ENCODE measurements around the gene EGLN2. TPM values are rescaled to one million over a fixed set of nuclear protein-coding genes. Genes with fewer than 3 reads are reported as not detected.
A peak's percentile ranks its signal among the peaks of the same experiment; 100 is the strongest.
"Not testable (repeated sequence)": the region's sequence is repeated elsewhere in the genome, so short reads cannot be mapped to it uniquely, and the experiment has no call there.

Gene EGLN2
- total RNA-seq, 2 experiments from 2014 or later: 89.1 to 90.3 TPM

GRCh38 chr19:40759352-40759751 is 39.6 kb upstream of the EGLN2 start:
- no peaks in the 10 kb centered on the region for H3K9me3 Mint-ChIP-seq
- ChIA-PET POLR2A (interaction anchor here (0.8 kb wide), 1 partner anchor 14 kb away, joined by 3 read pairs; no protein-coding TSS in a partner anchor), CTCF (interaction anchor here (0.8 kb wide), 1 partner anchor 43 kb away, joined by 3 read pairs; the partner anchor contains the start of genes COQ8B and ITPKC)
- intact Hi-C loops (cut with micrococcal nuclease): loop anchor here (10.0 kb wide), 2 partner anchors 295 to 785 kb away; partner anchors contain the start of genes BLVRB and SPTBN4
- peaks cover 80% of the 10 kb centered on the region for H3K36me3 Mint-ChIP-seq
- no peak overlapping the region for H3K27ac Mint-ChIP-seq
- peaks cover 68% of the 10 kb centered on the region for H3K4me1 Mint-ChIP-seq (ENCODE audit: low read depth)
- H3K27me3 Mint-ChIP-seq: no peaks in the 10 kb centered on the region
- no peak for DNase-seq
- H3K4me3 Mint-ChIP-seq: no peak overlapping the region

DNA sequence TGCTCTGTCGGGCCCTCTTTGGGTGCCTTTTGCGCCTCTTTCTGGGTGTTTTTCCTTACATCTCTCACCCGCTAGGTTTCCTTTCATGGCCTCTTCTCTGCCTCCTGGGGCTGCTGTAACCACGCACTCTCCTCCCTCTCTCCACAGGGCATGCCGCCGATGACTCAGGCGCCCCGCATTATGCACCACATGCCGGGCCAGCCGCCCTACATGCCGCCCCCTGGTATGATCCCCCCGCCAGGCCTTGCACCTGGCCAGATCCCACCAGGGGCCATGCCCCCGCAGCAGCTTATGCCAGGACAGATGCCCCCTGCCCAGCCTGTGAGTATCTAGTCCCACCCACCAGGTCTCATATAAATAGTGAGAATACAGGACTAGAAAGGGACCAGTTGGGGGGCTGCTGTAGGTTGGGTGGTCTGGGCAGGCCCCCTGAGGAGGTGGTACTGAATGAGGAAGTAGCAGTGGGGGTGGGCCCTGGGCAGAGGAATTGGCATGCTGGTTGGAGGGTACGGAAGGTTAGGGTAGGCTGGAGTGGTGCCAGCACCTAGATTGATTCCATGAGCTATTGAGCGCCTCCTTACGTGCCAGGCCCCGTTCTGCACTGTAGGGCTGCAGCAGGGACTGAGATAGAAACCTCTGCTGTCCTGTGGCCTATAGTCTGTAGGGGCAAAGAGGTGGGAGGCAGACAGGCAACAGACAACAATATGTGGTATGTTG is 36.1 kb upstream of the EGLN2 start:
- intact Hi-C loops (cut with micrococcal nuclease): no loop called here
- Mint-ChIP-seq H3K4me3 (no peak overlapping the region), H3K9me3 (no peaks in the 10 kb centered on the region), H3K27me3 (no peaks in the 10 kb centered on the region), H3K36me3 (peaks cover 73% of the 10 kb centered on the region), H3K27ac (no peak overlapping the region), H3K4me1 (ENCODE audit: low read depth) (peaks cover 54% of the 10 kb centered on the region)
- ChIA-PET POLR2A (no interaction called here), CTCF (no interaction called here)
- DNase-seq: no peak

GRCh38 chr19:40763526-40763925 is 35.5 kb upstream of the EGLN2 start:
- Mint-ChIP-seq H3K4me1 (ENCODE audit: low read depth) (peaks cover 50% of the 10 kb centered on the region), H3K36me3 (peaks cover 68% of the 10 kb centered on the region), H3K9me3 (no peaks in the 10 kb centered on the region), H3K4me3 (no peak overlapping the region), H3K27me3 (no peaks in the 10 kb centered on the region), H3K27ac (no peak overlapping the region)
- DNase-seq: no peak
- ChIA-PET CTCF (no interaction called here), POLR2A (interaction anchor here (0.6 kb wide), 1 partner anchor 11 kb away, joined by 3 read pairs; no protein-coding TSS in a partner anchor)
- intact Hi-C loops (cut with micrococcal nuclease): no loop called here

- intact Hi-C loops (cut with micrococcal nuclease): no loop called here
- DNase-seq: no peak
- Mint-ChIP-seq H3K4me3 (no peak overlapping the region), H3K9me3 (no peaks in the 10 kb centered on the region), H3K4me1 (ENCODE audit: low read depth) (peaks cover 52% of the 10 kb centered on the region), H3K27me3 (no peaks in the 10 kb centered on the region), H3K36me3 (peaks cover 71% of the 10 kb centered on the region), H3K27ac (peak overlapping the region; percentile 21)
- ChIA-PET CTCF (no interaction called here), POLR2A (interaction anchor here (0.6 kb wide), 1 partner anchor 12 kb away, joined by 3 read pairs; no protein-coding TSS in a partner anchor)
Observed at GRCh38 chr19:40763963-40764362, 35.0 kb upstream of the EGLN2 start.

GRCh38 chr19:40766385-40766784 is 32.6 kb upstream of the EGLN2 start:
- H3K9me3 Mint-ChIP-seq; H3K4me3 Mint-ChIP-seq; DNase-seq; H3K27ac Mint-ChIP-seq; H3K27me3 Mint-ChIP-seq; intact Hi-C loops (cut with micrococcal nuclease): not testable (repeated sequence)
- H3K36me3 Mint-ChIP-seq: peaks cover 68% of the 10 kb centered on the region
- CTCF ChIA-PET: interaction anchor here (1.1 to 1.9 kb wide), 2 partner anchors 39 to 40 kb away, joined by 3 to 6 read pairs; no protein-coding TSS in a partner anchor
- POLR2A ChIA-PET: interaction anchor here (0.7 to 0.8 kb wide), 2 partner anchors 10 to 12 kb away, joined by 4 to 5 read pairs; no protein-coding TSS in a partner anchor
- H3K4me1 Mint-ChIP-seq (ENCODE audit: low read depth): peaks cover 50% of the 10 kb centered on the region

DNA sequence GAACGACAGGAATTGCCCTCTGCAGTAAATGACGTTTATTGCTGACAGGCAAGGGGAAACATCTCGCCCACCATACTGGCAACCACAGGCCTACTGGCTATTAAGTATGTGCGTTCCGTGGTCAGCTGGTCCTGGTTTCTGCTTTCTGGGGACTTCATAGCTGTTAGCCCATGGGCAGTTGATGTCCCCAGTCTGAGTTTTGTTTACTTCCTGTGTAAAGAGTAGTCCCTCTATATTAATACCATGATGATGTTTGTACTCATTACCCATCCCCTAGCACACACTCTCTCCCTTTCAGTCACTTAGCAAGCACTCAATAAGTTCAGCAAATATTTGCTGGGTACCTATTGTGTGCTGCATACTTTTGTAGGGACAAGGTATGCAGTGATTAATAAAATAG is 30.1 kb upstream of the EGLN2 start:
- H3K4me3 Mint-ChIP-seq: no peak overlapping the region
- no peaks in the 10 kb centered on the region for H3K27me3 Mint-ChIP-seq
- CTCF ChIA-PET: no interaction called here
- POLR2A ChIA-PET: no interaction called here
- intact Hi-C loops (cut with micrococcal nuclease): no loop called here
- no peak for DNase-seq
- H3K27ac Mint-ChIP-seq: no peak overlapping the region
- peaks cover 29% of the 10 kb centered on the region for H3K4me1 Mint-ChIP-seq (ENCODE audit: low read depth)
- peaks cover 45% of the 10 kb centered on the region for H3K36me3 Mint-ChIP-seq
- peaks cover 4% of the 10 kb centered on the region for H3K9me3 Mint-ChIP-seq

- ChIA-PET POLR2A (interaction anchor here (1.5 kb wide), 1 partner anchor 21 kb away, joined by 7 read pairs; the partner anchor contains the start of gene ACTMAP), CTCF (interaction anchor here (1.1 kb wide), 1 partner anchor 36 kb away, joined by 4 read pairs; no protein-coding TSS in a partner anchor)
- H3K27ac Mint-ChIP-seq; H3K27me3 Mint-ChIP-seq; H3K4me3 Mint-ChIP-seq; DNase-seq; H3K9me3 Mint-ChIP-seq; intact Hi-C loops (cut with micrococcal nuclease): not testable (repeated sequence)
- peaks cover 15% of the 10 kb centered on the region for H3K4me1 Mint-ChIP-seq (ENCODE audit: low read depth)
- peaks cover 24% of the 10 kb centered on the region for H3K36me3 Mint-ChIP-seq
Observed at GRCh38 chr19:40771101-40771862, 27.7 kb upstream of the EGLN2 start.

DNA sequence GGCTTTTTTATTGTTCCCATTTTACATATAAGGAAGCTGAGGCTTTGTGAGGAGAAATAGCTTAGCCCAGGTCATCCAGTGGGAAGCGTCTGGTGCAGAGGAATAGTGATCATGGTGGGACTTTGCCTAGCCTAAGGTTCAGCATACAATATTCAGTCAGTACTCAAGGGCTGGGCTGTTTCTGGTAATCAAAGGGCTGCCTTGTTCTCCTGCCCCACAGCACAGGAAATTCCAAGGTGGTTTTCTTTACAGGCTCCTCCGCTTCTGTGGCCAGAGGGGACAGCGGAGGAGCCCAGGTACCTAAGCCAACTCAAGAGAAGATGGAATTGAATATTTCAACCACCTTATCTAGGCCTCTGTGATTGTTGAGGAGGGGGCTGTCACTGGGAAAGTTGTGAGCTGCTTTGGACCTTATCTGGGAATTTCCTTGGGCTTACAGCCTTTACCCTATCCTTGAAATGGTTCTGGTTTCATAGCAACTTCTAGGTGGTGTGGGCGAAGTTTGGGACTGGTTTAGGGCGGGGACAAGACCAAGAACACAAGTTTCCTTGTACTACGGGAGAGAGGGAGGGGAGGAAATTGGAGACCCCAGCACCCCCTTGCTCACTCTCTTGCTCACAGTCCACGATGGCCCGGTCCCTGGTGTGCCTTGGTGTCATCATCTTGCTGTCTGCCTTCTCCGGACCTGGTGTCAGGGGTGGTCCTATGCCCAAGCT is 23.9 kb upstream of the EGLN2 start, which contains the start of gene MIA:
Gene MIA, plus strand, starts transcription at position 606 of the 716 bp plus-strand sequence. Its CDS starts 22 bp downstream, at position 628.
- Mint-ChIP-seq H3K36me3 (peaks cover 9% of the 10 kb centered on the region), H3K27me3 (no peaks in the 10 kb centered on the region), H3K27ac (peak within 1 kb of the TSS; percentile 38), H3K9me3 (peaks cover 4% of the 10 kb centered on the region), H3K4me3 (no peak within 1 kb of the TSS), H3K4me1 (ENCODE audit: low read depth) (peaks cover 35% of the 10 kb centered on the region)
- intact Hi-C loops (cut with micrococcal nuclease): no loop called here
- CTCF ChIA-PET: no interaction called here
- DNase-seq: no peak
- POLR2A ChIA-PET: no interaction called here

DNA sequence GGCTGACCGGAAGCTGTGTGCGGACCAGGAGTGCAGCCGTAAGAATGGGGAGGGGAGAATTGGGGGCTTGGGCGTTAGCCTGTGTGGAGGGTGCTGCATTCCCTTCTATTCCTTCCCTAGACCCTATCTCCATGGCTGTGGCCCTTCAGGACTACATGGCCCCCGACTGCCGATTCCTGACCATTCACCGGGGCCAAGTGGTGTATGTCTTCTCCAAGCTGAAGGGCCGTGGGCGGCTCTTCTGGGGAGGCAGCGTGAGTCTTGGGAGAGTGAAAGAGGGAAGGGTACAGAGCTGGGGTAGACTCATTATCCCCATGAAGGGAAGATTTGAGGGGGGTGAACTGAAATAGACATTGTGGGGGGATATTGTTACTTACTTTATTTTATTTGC is 23.4 kb upstream of the EGLN2 start:
- Mint-ChIP-seq H3K36me3 (peaks cover 5% of the 10 kb centered on the region), H3K27me3 (no peaks in the 10 kb centered on the region), H3K27ac (peak overlapping the region; percentile 38), H3K9me3 (peaks cover 4% of the 10 kb centered on the region), H3K4me1 (ENCODE audit: low read depth) (peaks cover 38% of the 10 kb centered on the region), H3K4me3 (no peak overlapping the region)
- DNase-seq: no peak
- POLR2A ChIA-PET: interaction anchor here (1.0 to 3.9 kb wide), 2 partner anchors 9 to 20 kb away, joined by 4 to 31 read pairs; no protein-coding TSS in a partner anchor
- CTCF ChIA-PET: no interaction called here
- intact Hi-C loops (cut with micrococcal nuclease): no loop called here

DNA sequence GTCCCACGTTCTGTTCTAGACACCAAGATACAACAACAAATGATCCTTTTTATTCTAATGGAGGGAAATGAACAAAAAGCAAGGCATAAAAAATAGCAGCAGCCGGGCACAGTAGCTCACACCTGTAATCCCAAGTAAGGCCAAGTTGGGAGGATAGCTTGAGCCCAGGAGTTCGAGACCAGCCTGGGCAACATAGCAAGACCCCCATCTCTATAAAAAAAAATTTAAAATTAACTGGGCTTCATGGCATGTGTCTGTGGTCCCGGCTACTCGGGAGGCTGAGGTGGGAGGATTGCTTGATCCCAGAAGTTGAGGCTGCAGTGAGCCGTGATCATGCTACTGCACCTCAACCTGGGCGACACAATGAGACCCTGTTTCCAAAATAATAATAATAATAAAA is 22.6 kb upstream of the EGLN2 start:
- H3K9me3 Mint-ChIP-seq: no peaks in the 10 kb centered on the region
- H3K4me3 Mint-ChIP-seq: no peak overlapping the region
- ChIA-PET POLR2A (interaction anchor here (1.0 to 3.9 kb wide), 5 partner anchors 10 to 85 kb away, joined by 4 to 54 read pairs (median 23); partner anchors contain the start of genes ACTMAP, EGLN2 and SNRPA), CTCF (interaction anchor here (1.3 to 3.0 kb wide), 4 partner anchors 10 to 113 kb away, joined by 3 to 37 read pairs (median 9); no protein-coding TSS in a partner anchor)
- intact Hi-C loops (cut with micrococcal nuclease): no loop called here
- peaks cover 37% of the 10 kb centered on the region for H3K4me1 Mint-ChIP-seq (ENCODE audit: low read depth)
- DNase-seq: no peak
- no peaks in the 10 kb centered on the region for H3K27me3 Mint-ChIP-seq
- no peak overlapping the region for H3K27ac Mint-ChIP-seq
- H3K36me3 Mint-ChIP-seq: peaks cover 2% of the 10 kb centered on the region

DNA sequence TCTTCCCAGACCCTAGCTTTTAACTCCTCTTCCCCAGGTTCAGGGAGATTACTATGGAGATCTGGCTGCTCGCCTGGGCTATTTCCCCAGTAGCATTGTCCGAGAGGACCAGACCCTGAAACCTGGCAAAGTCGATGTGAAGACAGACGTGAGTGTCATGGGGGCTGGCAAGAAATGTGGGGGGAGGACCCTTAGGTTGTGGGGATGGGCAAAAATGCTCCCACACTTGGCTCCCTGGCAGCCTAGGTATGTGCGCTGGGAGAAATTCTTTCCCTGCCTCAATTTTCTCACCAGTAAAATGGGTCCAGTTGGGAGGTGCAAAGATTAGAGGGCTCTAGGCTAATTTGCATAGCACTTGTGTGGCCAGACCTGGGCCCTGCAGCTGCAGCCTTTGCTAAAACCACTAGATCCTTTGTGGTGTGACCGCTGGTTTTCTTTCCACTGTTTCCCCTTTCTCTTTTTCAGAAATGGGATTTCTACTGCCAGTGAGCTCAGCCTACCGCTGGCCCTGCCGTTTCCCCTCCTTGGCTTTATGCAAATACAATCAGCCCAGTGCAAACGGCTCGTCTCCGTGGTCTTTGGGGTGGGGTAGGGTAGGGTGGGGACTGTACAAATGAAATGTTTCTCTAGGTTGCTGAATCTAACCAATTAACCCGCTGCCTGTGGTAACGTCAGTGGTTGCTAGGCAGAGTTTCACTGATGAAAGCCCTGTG is 21.9 kb upstream of the EGLN2 start:
- Mint-ChIP-seq H3K27me3 (no peaks in the 10 kb centered on the region), H3K4me3 (peak overlapping the region; percentile 91), H3K4me1 (ENCODE audit: low read depth) (peaks cover 37% of the 10 kb centered on the region), H3K27ac (peak overlapping the region; percentile 92), H3K36me3 (peaks cover 6% of the 10 kb centered on the region), H3K9me3 (no peaks in the 10 kb centered on the region)
- ChIA-PET CTCF (interaction anchor here (0.9 to 3.0 kb wide), 12 partner anchors 9 to 532 kb away, joined by 3 to 38 read pairs (median 8); partner anchors contain the start of genes ACTMAP and EGLN2), POLR2A (interaction anchor here (1.1 to 3.9 kb wide), 10 partner anchors 21 to 486 kb away, joined by 4 to 54 read pairs (median 10); partner anchors contain the start of genes ACTMAP, COQ8B, EGLN2 and ITPKC)
- peak; percentile 96 for DNase-seq
- intact Hi-C loops (cut with micrococcal nuclease): loop anchor here (1.0 kb wide), 2 partner anchors 22 to 61 kb away; partner anchors contain the start of gene COQ8B

Measured in activated CD4-positive, alpha-beta memory T cell treated with anti-CD3 and anti-CD28 coated beads for 36 hours (primary cell).